ENCODE measurements around the gene HIVEP3.

HIVEP3 gene

GRCh38 chr1:41610361-41610760, 308.4 kb downstream of the HIVEP3 start:
- Histone ChIP-seq H2AFZ (ENCODE audit: low read depth, low read length) (no peak overlapping the region), H4K20me1 (ENCODE audit: insufficient read depth, low read length) (peaks cover 90% of the 10 kb centered on the region), H3K9me3 (ENCODE audit: insufficient read depth, low read length, severe bottlenecking) (no peaks in the 10 kb centered on the region), H3K4me3 (ENCODE audit: low read depth in 1 of 2, low read length in 2 of 2) (no peak overlapping the region), H3K4me2 (ENCODE audit: insufficient read depth, low read length) (no peak overlapping the region), H3K4me1 (ENCODE audit: insufficient read depth, low read length) (no peaks in the 10 kb centered on the region), H3K27ac (ENCODE audit: low read length) (peak overlapping the region; percentile 29; the same call in 1 of the 2 replicates), H3K9ac (ENCODE audit: low read depth, low read length) (no peak overlapping the region), H3K79me2 (ENCODE audit: insufficient read depth, low read length) (peaks cover 99% of the 10 kb centered on the region), H3K36me3 (ENCODE audit: insufficient read depth, low read length) (peaks cover 80% of the 10 kb centered on the region), H3K27me3 (ENCODE audit: insufficient read depth, low read length, poor library complexity) (no peaks in the 10 kb centered on the region)
- TF ChIP-seq CTCF (IDR thresholded peaks at IDR 0.05; ENCODE audit: borderline replicate concordance, extremely low read depth, low read length, poor library complexity, severe bottlenecking) (no peak), EZH2 (IDR thresholded peaks at IDR 0.05; ENCODE audit: borderline replicate concordance, low read depth, low read length, severe bottlenecking) (no peak)
- no peak for ATAC-seq (ENCODE audit: insufficient read depth, low read depth)
- peak; percentile 2 for DNase-seq

GRCh38 chr1:41609166-41609883, 309.4 kb downstream of the HIVEP3 start:
- peaks cover 75% of the 10 kb centered on the region for H3K36me3 ChIP-seq (ENCODE audit: insufficient read depth, low read length)
- no peaks in the 10 kb centered on the region for H3K9me3 ChIP-seq (ENCODE audit: insufficient read depth, low read length, severe bottlenecking)
- DNase-seq (no peak), ATAC-seq (ENCODE audit: insufficient read depth, low read depth) (no peak)
- H3K9ac ChIP-seq (ENCODE audit: low read depth, low read length): no peak overlapping the region
- no peak overlapping the region for H3K4me2 ChIP-seq (ENCODE audit: insufficient read depth, low read length)
- peaks cover 88% of the 10 kb centered on the region for H4K20me1 ChIP-seq (ENCODE audit: insufficient read depth, low read length)
- no peaks in the 10 kb centered on the region for H3K27me3 ChIP-seq (ENCODE audit: insufficient read depth, low read length, poor library complexity)
- H3K27ac ChIP-seq (ENCODE audit: low read length): peak overlapping the region; percentile 27
- no peak overlapping the region for H3K4me3 ChIP-seq (ENCODE audit: low read depth in 1 of 2, low read length in 2 of 2)
- H2AFZ ChIP-seq (ENCODE audit: low read depth, low read length): no peak overlapping the region
- peaks cover 99% of the 10 kb centered on the region for H3K79me2 ChIP-seq (ENCODE audit: insufficient read depth, low read length)
- H3K4me1 ChIP-seq (ENCODE audit: insufficient read depth, low read length): no peaks in the 10 kb centered on the region
- TF ChIP-seq EZH2 (IDR thresholded peaks at IDR 0.05; ENCODE audit: borderline replicate concordance, low read depth, low read length, severe bottlenecking): no peak
- TF ChIP-seq CTCF (IDR thresholded peaks at IDR 0.05; ENCODE audit: borderline replicate concordance, extremely low read depth, low read length, poor library complexity, severe bottlenecking): no peak

GRCh38 chr1:41608211-41608610, 310.5 kb downstream of the HIVEP3 start:
- ATAC-seq (ENCODE audit: insufficient read depth, low read depth): no peak
- Histone ChIP-seq H3K9ac (ENCODE audit: low read depth, low read length) (no peak overlapping the region), H3K4me2 (ENCODE audit: insufficient read depth, low read length) (no peak overlapping the region), H3K4me1 (ENCODE audit: insufficient read depth, low read length) (no peaks in the 10 kb centered on the region), H3K27ac (ENCODE audit: low read length) (0 out of 2 replicates have a peak overlapping the region, but pooled peaks have one; percentile 1), H4K20me1 (ENCODE audit: insufficient read depth, low read length) (peaks cover 79% of the 10 kb centered on the region), H3K36me3 (ENCODE audit: insufficient read depth, low read length) (peaks cover 70% of the 10 kb centered on the region), H3K79me2 (ENCODE audit: insufficient read depth, low read length) (peaks cover 99% of the 10 kb centered on the region), H3K4me3 (ENCODE audit: low read depth in 1 of 2, low read length in 2 of 2) (no peak overlapping the region), H3K27me3 (ENCODE audit: insufficient read depth, low read length, poor library complexity) (no peaks in the 10 kb centered on the region), H2AFZ (ENCODE audit: low read depth, low read length) (no peak overlapping the region), H3K9me3 (ENCODE audit: insufficient read depth, low read length, severe bottlenecking) (no peaks in the 10 kb centered on the region)
- no peak for DNase-seq
- TF ChIP-seq EZH2 (IDR thresholded peaks at IDR 0.05; ENCODE audit: borderline replicate concordance, low read depth, low read length, severe bottlenecking): no peak
- TF ChIP-seq CTCF (IDR thresholded peaks at IDR 0.05; ENCODE audit: borderline replicate concordance, extremely low read depth, low read length, poor library complexity, severe bottlenecking): no peak

Data from DND-41 (cell line).